Dermis blood vessel endothelial cell (primary cell): ENCODE data around the gene GMPPB. TPM values are rescaled to one million over a fixed set of nuclear protein-coding genes. Genes with fewer than 3 reads are reported as not detected.
"Not testable (repeated sequence)": the region's sequence is repeated elsewhere in the genome, so short reads cannot be mapped to it uniquely, and the experiment has no call there.

ENCODE experiments used
- DNase-seq: peaks from one replicate; pipeline ENCODE4 v3.0.0; 2010
- total RNA-seq: library from RNA; depleted of rRNA; stranded (reverse); fragments of >200 nt; gene quantifications from 2 replicates; pipeline ENCODE4 v1.2.3, GENCODE V29; 2014

The GMPPB gene
- total RNA-seq, result 39.0 and 50.9 TPM in 2 replicates

- DNase-seq, result peak; percentile 98
Measured at GRCh38 chr3:49723628-49724551, at the start of gene GMPPB. Gene GMPPB (minus strand): TSS chr3:49723951. CDS start chr3:49723726, 225 bp downstream.

- no peak for DNase-seq
Measured at GRCh38 chr3:49772703-49773102, 49.0 kb upstream of the GMPPB start.

GRCh38 chr3:49771340-49771938, 47.7 kb upstream of the GMPPB start:
- DNase-seq, result no peak

DNA sequence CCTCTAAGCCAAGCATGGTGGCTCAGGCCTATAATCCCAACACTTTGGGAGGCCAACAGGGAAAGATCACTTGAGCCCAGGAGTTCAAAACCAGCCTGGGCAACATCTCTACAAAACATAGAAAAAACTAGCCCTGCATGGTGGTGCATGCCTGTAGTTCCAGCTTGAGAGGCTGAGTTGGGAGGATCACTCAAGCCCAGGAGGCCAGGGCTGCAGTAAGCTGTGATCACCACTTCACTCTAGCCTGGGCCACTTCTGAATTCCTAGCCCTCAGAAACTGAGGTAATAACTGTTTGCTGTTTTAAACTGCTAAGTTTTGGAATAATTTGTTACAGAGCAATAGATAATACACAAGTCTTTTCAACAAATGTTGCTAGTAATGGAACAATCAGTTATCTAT, 46.2 kb upstream of the GMPPB start:
- DNase-seq, result no peak

- DNase-seq, result no peak
Measured at GRCh38 chr3:49769286-49769915, 45.6 kb upstream of the GMPPB start.

- DNase-seq, result no peak
Measured at GRCh38 chr3:49763981-49764380, 40.2 kb upstream of the GMPPB start.

GRCh38 chr3:49761661-49762060, 37.9 kb upstream of the GMPPB start:
- DNase-seq, result no peak

- DNase-seq, result no peak
Measured at GRCh38 chr3:49759226-49759625, 35.5 kb upstream of the GMPPB start.

DNA sequence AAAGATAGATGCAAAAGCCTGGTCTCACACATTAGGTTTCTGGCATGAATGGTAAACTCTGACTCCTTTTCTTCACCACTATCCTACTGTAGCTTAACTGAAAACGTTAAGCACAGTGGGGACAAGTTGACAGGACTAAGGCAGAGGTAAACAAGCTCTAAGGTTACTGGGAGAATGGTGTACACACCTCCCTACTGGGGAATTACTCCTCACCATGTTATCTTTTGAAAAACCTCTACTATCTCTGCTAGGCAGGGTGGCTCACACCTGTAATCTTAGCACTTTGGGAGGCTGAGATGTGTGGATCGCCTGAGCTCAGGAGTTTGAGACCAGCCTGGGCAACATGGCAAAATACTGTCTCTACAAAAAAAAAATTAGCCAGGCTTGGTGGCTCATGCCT, 33.4 kb upstream of the GMPPB start:
- DNase-seq, result no peak

DNA sequence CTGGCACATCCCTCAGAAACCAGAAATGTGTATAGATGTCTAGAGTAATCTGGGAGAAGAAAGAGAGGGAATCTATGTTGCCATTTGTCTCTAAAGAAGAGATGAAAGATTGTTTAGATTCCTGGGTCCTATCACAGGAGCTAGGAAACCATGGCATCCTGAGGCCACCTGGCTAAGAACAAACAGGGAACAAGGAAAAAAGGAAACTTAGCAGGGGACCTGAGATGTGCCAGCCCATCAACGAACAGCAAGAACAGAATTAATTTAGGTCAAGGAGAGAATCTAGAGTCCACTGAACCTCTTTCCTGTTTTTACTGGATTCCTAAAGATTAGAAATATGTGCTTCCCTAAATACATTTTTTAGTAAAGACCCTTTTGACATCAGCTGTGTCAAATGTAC, 32.3 kb upstream of the GMPPB start:
- DNase-seq, result no peak

DNA sequence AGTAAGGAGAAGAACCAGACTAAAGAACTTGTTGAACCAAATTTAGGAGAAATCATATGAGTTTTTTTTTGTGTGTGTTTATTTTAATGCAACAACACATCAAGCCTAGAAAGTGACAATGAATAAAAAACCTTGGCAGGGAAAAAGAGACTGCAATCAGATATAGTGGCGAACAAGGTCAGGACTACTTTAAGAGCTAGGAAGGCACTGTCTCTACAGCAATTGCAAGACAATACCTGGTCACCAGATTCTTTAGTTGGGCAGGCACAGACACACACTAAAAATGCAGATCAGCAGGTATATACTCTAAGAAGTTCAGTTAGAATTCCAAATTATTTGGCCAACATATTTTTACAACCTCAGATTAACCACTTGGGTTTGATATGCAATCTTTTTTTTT, 30.8 kb upstream of the GMPPB start:
- no peak for DNase-seq

- no peak for DNase-seq
Measured at GRCh38 chr3:49751501-49751900, 27.8 kb upstream of the GMPPB start.

GRCh38 chr3:49750056-49750455, 26.3 kb upstream of the GMPPB start:
- DNase-seq, result no peak

DNA sequence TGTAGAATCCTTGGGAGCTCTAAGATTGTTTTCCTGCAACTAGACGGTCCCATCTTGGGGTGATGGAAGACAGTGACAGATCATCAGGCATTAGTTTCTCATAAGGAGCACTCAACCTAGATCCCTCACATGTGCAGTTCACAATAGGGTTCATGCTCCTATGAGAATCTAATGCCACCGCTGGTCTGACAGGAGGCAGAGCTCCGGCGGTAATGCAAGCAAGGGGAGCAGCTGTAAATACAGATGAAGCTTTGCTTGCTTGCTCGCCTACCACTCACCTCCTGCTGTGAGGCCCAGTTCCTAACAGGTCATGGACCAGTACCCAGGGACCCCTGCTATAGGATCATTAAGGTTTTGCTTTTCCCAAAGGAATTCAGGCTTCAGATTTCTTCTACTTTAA, 25.1 kb upstream of the GMPPB start:
- DNase-seq, result not testable (repeated sequence)

GRCh38 chr3:49747792-49748480, 24.2 kb upstream of the GMPPB start:
- peak; percentile 77 for DNase-seq

- peak; percentile 68 for DNase-seq
Measured at GRCh38 chr3:49745986-49746385, 22.2 kb upstream of the GMPPB start.

DNA sequence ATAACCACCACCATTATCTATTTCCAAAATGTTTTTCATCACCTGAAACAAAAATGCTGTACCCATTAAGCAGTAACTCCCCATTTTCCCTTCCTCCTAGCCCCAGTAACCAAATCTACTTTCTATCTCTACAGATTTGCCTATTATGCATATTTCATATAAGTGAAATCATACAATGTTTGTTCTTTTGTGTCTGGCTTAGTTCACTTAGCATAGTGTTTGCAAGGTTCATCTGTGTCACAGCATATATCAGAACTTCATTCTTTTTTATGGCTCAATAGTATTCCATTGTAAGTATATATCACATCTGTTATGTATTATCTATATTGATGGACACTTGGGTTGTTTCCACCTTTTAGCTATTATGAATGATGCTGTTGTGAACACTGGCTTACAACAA, 16.7 kb upstream of the GMPPB start:
- no peak for DNase-seq

- no peak for DNase-seq
Measured at GRCh38 chr3:49738067-49738713, 14.4 kb upstream of the GMPPB start.

DNA sequence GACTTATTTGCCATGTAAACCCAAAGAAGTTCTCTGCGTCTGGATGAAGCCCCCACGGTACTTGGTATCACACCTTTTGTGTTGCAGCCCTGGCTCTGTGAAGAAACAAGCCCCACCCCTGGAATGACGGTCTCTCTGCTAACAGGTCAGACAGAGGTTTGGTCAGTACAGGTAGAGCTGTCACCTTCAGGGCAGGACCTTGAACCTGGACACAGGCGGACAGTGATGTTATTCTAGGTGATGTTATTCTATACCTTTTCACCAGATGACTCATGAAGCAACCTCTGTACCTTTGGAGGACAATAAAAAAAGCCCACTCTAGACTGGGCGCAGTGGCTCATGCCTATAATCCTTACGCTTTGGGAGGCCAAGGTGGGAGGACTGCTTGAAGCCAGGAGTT, 11.0 kb upstream of the GMPPB start:
- DNase-seq, result no peak

DNA sequence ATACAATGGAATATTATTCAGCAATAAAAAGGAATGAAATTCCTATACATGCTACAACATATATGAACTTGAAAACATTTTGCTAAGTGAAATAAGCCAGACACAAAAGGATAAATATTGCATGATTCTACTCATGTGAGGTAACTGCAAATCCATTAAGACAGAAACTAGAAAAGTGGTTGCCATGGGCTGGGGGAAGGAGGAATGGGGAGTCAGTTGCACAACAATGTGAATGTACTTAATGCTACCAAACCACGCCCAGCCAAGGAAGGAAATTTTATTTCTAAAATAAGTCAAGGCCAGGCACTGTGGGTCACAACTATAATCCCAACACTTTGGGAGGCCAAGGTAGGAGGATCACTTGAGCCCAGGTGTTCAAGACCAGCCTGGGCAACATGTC, 9.8 kb upstream of the GMPPB start:
- DNase-seq, result no peak

- DNase-seq, result no peak
Measured at GRCh38 chr3:49732597-49732996, 8.8 kb upstream of the GMPPB start.

- DNase-seq, result no peak
Measured at GRCh38 chr3:49729966-49730609, 6.3 kb upstream of the GMPPB start.
